ENCODE measurements around the gene YIPF2.
"Not testable (repeated sequence)": the region's sequence is repeated elsewhere in the genome, so short reads cannot be mapped to it uniquely, and the experiment has no call there.

Gene YIPF2

DNA sequence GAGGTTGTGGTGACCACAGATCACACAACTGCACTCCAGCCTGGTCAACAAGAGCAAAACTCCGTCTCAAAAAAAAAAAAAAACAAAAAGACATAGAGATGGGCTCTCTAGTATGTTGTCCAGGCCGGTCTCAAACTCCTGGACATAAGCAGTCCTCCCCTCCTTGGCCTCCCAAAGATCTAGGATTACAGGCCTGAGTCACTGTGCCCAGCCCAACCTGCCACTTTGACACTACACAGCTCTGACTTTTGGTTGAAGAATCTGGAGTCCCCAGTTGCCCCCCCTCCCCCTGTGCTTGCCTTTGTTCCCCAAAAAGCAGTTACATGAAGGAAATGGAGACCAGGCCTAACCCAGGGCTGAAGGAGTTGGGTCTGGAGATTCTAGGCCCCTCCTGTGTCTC lies 44.2 kb downstream of the YIPF2 start:
- TF ChIP-seq, protein P1, sequence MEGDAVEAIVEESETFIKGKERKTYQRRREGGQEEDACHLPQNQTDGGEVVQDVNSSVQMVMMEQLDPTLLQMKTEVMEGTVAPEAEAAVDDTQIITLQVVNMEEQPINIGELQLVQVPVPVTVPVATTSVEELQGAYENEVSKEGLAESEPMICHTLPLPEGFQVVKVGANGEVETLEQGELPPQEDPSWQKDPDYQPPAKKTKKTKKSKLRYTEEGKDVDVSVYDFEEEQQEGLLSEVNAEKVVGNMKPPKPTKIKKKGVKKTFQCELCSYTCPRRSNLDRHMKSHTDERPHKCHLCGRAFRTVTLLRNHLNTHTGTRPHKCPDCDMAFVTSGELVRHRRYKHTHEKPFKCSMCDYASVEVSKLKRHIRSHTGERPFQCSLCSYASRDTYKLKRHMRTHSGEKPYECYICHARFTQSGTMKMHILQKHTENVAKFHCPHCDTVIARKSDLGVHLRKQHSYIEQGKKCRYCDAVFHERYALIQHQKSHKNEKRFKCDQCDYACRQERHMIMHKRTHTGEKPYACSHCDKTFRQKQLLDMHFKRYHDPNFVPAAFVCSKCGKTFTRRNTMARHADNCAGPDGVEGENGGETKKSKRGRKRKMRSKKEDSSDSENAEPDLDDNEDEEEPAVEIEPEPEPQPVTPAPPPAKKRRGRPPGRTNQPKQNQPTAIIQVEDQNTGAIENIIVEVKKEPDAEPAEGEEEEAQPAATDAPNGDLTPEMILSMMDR (IDR thresholded peaks at IDR 0.05; ENCODE audit: low read depth, low read length, missing control alignments): no peak
- H3K4me3 ChIP-seq (replicated peaks; ENCODE audit: low read depth, low read length): no peak overlapping the region
- DNase-seq (ENCODE audit: extremely low read depth, low read depth): no peak

DNA sequence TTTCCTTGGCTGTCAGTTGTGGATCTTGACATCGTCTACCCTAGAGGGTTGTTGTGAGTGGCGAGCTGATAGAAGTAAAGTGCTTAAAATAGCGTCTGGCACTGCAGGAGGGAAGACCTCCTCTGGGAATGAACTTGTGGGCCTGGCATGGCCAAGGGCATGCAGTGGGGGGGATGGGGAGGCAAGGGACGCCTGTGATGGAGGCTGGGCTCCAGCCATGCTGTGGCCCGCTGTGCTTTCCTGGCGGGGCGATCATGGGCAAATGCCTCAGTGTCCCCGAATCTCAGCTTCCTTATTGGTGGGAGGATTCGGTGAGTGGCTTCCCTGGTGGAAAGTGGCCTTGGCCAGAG lies 46.4 kb downstream of the YIPF2 start:
- H3K4me3 ChIP-seq (replicated peaks; ENCODE audit: low read depth, low read length): no peak overlapping the region
- TF ChIP-seq, protein P1 (IDR thresholded peaks at IDR 0.05; ENCODE audit: low read depth, low read length, missing control alignments): no peak

DNA sequence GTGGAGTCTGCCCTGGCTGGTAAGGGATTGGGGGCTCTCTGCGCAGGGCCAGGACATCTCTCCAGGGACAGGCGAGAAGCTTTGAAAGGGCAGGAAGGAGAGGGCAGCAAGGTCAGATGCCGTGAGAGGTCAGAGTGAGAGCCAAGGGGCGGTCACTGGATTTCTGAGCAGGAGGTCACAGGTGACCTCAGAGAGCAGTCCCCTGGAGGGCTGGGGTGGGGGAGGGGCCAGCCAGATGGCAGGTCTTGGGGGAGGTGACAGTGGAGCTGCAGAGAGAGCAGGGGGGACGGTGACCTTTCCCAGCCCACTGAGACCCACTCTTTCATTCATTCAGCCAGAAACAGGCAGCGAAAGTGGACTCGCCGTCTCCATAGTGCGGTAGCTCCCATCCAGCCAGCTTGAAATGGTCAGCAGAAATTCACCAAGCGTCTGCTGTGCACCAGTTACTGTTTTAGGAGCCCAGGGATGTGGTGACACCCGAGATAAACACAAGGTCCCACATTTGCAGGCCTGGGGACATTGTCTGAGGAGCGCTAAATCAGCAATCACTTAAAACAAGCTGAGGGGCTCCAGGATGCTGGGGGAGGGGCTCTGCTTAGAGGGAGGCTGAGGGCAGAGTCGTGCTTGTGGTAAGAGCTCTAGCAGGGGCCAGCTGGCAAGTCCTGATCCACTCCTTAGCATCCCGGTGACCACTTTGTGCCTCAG lies 46.9 kb downstream of the YIPF2 start:
- no peak overlapping the region for H3K4me3 ChIP-seq (replicated peaks; ENCODE audit: low read depth, low read length)
- TF ChIP-seq, protein P1 (IDR thresholded peaks at IDR 0.05; ENCODE audit: low read depth, low read length, missing control alignments): no peak
- no peak for DNase-seq (ENCODE audit: extremely low read depth, low read depth)

More for the DNA sequence above, 46.4 kb downstream of the YIPF2 start:
- DNase-seq (ENCODE audit: extremely low read depth, low read depth): no peak

DNA sequence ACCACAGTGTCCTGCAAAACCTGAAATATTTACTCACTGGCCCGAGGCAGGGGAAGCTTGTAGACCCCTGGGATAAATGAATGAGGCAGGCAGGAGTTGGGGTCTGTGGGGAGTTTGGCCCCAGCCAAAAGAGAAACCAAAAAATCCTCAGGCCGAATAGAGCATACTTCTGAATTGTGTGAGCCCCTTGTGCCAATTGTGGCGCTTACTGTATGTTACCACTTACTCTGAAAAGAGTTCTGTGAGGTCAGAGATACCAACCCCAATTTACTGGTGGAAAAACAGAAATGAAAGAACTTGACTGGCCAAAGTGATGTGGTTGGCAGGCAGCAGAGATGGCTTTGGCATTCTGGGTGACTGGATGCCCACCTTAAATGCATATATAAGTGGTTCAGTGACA lies 50.2 kb downstream of the YIPF2 start:
- no peak for DNase-seq (ENCODE audit: extremely low read depth, low read depth)
- TF ChIP-seq, protein P1 (IDR thresholded peaks at IDR 0.05; ENCODE audit: low read depth, low read length, missing control alignments): no peak
- no peak overlapping the region for H3K4me3 ChIP-seq (replicated peaks; ENCODE audit: low read depth, low read length)

DNA sequence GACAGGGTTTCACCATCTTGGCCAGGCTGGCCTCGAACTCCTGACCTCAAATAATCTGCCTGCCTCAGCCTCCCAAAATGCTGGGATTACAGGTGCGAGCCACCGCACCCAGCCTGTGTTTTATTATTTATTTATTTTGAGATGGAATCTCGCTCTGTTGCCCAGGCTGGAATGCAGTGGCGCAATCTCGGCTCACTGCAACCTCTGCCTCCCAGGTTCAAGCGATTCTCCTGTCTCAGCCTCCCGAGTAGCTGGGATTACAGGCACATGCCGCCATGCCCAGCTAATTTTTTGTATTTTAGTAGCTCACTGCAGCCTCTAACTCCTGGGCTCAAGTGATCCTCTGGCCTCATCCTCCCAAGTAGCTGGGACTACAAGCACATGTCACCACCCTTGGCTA lies 50.8 kb downstream of the YIPF2 start:
- not testable (repeated sequence) for DNase-seq (ENCODE audit: extremely low read depth, low read depth); H3K4me3 ChIP-seq (replicated peaks; ENCODE audit: low read depth, low read length)

DNA sequence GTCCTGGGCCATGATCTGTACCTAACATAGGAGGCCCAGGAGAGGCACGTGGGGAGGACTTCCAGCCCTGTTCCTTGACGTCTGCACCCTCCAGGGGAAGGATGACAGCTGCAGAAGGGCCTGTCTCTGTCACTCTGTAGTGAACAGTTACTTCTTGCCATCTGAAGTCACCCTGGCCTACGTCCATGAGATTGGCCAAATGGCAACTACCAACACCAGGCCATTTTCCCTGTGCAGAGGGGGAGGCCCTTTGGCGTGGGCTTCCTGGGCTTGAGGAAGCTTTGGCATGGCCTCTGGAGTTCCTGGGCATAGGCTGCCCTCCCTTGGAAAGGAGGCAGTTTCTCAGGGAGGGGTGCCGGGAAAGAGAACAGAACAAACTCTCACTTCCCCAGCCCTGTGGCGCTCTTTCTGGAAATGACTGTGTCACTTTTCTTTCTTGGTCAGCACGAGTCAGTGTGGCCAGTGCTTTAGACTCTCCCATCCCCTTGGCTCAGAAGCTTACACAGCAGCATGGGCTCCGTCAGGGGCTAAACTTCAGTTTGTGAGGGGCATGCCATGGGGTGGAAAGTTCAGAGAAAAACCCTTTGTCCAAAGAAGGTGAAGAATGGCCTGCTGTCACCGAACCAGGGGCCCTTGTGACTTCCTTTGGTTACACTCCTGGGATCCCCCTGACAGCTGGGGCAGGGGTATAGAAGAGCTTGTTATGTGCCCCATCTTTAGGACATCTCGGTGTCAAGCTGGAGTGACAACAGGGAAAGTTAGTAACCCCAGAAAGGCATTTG lies 51.8 kb downstream of the YIPF2 start:
- no peak overlapping the region for H3K4me3 ChIP-seq (replicated peaks; ENCODE audit: low read depth, low read length)
- no peak for DNase-seq (ENCODE audit: extremely low read depth, low read depth)
- TF ChIP-seq, protein P1 (IDR thresholded peaks at IDR 0.05; ENCODE audit: low read depth, low read length, missing control alignments): no peak

DNA sequence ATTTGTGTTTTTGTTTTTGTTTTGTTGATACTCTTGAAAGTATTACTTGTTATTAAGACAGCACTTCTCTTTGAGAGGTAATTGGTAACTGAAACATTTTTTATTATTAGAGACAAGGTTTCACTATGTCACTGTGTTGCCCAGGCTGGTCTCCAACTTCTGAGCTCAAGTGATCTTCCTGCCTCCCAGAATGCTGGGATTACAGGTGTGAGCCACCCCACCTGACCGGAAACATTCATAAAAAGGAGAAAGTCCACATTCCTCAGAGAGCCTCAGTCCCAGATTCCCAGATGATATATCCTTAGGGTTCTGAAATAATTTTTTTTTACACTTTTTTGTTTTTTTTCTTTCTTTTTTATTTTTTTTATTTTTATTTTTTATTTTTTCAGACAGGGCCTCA lies 54.4 kb downstream of the YIPF2 start:
- TF ChIP-seq, protein P1 (IDR thresholded peaks at IDR 0.05; ENCODE audit: low read depth, low read length, missing control alignments): no peak
- DNase-seq (ENCODE audit: extremely low read depth, low read depth): no peak
- peak overlapping the region; percentile 71; the same call in 1 of the 2 replicates for H3K4me3 ChIP-seq (replicated peaks; ENCODE audit: low read depth, low read length)
